Adrenal gland (tissue), 12 donors: ENCODE measurements around the gene SVOP. TPM values are rescaled to one million over a fixed set of nuclear protein-coding genes. Genes with fewer than 3 reads are reported as not detected.
A peak's percentile ranks its signal among the peaks of the same experiment; 100 is the strongest.
"Not testable (repeated sequence)": the region's sequence is repeated elsewhere in the genome, so short reads cannot be mapped to it uniquely, and the experiment has no call there.

ENCODE experiments used
- DNase-seq, 7 donors: peaks; one replicate each; pipeline ENCODE4 v3.0.0-alpha.2; 2019 to 2020
- H3K27ac ChIP-seq, 5 donors: fragments of 200-600 bp; sonication (generic) in 4 of 5; 1 replicate in 3 of 5; 2 replicates in 2 of 5; pipeline versions ENCODE4 v1.5.1 to v1.8.0; 2016 to 2020; ENCODE audit warnings: mild to moderate bottlenecking in 1 of 5
- H3K27me3 ChIP-seq: fragments of 200-600 bp; 2 replicates; pipeline ENCODE4 v1.8.0; 2021
- H3K36me3 ChIP-seq, 2 donors: fragments of 200-600 bp; replicated peaks in 1 of 2; 1 replicate in 1 of 2; 2 replicates in 1 of 2; pipeline versions ENCODE4 v1.5.1 to v1.8.0; 2018 to 2022
- H3K4me1 ChIP-seq, 2 donors: fragments of 200-600 bp; replicated peaks in 1 of 2; 1 replicate in 1 of 2; 2 replicates in 1 of 2; pipeline versions ENCODE4 v1.5.1 to v1.8.0; 2018 to 2021
- H3K4me3 ChIP-seq, 4 donors: fragments of 200-600 bp; sonication (generic) in 3 of 4; one replicate each; pipeline ENCODE4 v1.5.1; 2016 to 2018
- H3K9me3 ChIP-seq, 3 donors: fragments of 200-600 bp; sonication (generic) in 1 of 3; replicated peaks in 1 of 3; 1 replicate in 2 of 3; 2 replicates in 1 of 3; pipeline versions ENCODE4 v1.5.1 to v1.8.0; 2016 to 2021
- POLR2A ChIP-seq, 2 donors: fragments of 450-650 bp; IDR thresholded peaks; one replicate each; pipeline ENCODE4 v1.6.1; 2017; ENCODE audit warnings: antibody characterized with exemption in 2 of 2, mild to moderate bottlenecking in 2 of 2, moderate library complexity in 1 of 2
- WGBS, 4 donors: extraction: QIAGEN DNeasy Blood & Tissue Kit in 2 of 4; methylation state at CpG; one replicate each; pipeline versions ENCODE4 v1.1.5 to v1.1.7; 2013 to 2017; 5-methylcytosine and 5-hydroxymethylcytosine counted together
- intact Hi-C, 2 donors: fragments of 100-400 bp; cut with DNase I; formaldehyde crosslinking; loops; one replicate each; pipeline versions ENCODE4 v1.14.1 to v1.15.0; 2022 to 2023
- polyA plus RNA-seq, 3 donors: library from polyadenylated mRNA; stranded (reverse); fragments of 200-250 nt in 2 of 3; fragments of 350-450 nt in 1 of 3; fragmentation: Illumina TruSeq in 1 of 3; extraction: RNeasy Lipid Tissue Mini Kit (QIAGEN cat#74804) in 1 of 3; gene quantifications; one replicate each; pipeline ENCODE4 v1.2.3, GENCODE V29; 2013 to 2014
- total RNA-seq, 9 donors: library from RNA; depleted of rRNA in 4 of 9; stranded (reverse); fragments of >200 nt in 4 of 9; fragments of 120-200 nt in 1 of 9; fragmentation: NEBNext Ultra II Directional in 1 of 9; extraction: Animal tissue kit (Norgen Biotek cat#: 25700) in 1 of 9; gene quantifications; one replicate each; pipeline versions ENCODE4 v1.1.0 to v1.2.4, GENCODE V29; 2013 to 2023
- TF ChIP-seq, protein P1 (sequence below), 6 experiments: fragments of 450-650 bp in 4 of 6; fragments of 200-600 bp in 2 of 6; sonication (generic) in 1 of 6; IDR thresholded peaks; 1 replicate in 5 of 6; 2 replicates in 1 of 6; pipeline versions ENCODE4 v1.5.1 to v1.8.0; 2016 to 2021; ENCODE audit warnings: antibody characterized with exemption in 6 of 6, mild to moderate bottlenecking in 2 of 6, moderate library complexity in 1 of 6
- donor health status: healthy with polysubstance abuse.
- donor health status: Bipolar disorder and iron deficiency.
- donor health status: DM: yes; HTN: yes; CAD: no.
- donor health status: DM: no; HTN: no; CAD: no.
- donor health status: DM: no; HTN: no; CAD: no.
- donor health status: DM: yes; HTN: yes; CAD: no.

The SVOP gene
- total and polyA plus RNA-seq, 12 donors: 0.08 to 2.6 (median 0.98) TPM; not detected in 4

DNA sequence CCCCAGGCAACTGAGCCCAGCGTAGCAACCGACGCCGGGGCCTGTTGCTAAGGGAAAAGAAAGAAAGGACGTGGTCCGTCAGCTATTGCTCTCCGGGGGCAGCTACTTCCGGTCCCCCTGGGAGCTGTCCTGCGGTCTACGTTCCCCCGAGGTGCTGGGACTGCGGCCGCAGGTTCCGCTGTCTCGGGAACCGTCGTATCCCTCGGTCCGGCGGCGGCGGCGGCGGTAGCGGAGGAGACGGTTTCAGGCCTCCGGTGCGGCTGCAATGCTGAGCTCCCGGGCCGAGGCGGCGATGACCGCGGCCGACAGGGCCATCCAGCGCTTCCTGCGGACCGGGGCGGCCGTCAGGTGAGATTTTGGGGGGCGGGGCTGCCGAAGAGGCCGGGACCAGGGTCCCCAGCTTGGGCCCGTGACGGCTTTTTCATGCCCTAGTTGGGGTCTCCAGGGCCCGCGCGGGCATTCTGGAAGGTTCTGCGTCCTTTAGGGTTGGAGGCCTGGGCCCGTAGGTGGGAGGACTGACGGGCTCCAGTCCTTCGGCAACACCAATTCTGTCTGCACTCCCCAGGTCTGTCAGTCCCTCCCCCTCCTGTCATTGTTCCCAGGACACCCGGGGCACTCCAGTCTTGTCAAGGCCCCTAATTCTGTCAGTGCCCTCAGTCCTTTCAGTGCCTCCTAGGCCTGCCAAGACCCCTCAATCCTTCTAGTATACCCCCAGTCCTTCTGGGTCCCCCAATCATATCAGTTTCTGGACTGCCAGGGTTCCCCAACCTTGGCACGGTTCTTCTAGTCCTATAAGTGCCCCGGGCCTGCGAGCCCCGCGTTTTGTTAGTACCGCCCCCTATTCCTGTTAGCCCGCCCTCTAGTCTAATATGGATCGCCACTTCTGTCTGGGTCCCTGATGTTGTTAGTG lies 31.8 kb upstream of the SVOP start, which contains the start of gene USP30:
Gene USP30, plus strand, starts transcription at position 163 of the 910 bp plus-strand sequence. Its CDS starts 103 bp downstream, at position 266.
- DNase-seq: peak; percentile 82 to 93 (median 86)
- WGBS, 4 donors: 0 to 2% (median 1%) methylated on average over 9 to 61 of the region's 61 CpGs
- H3K27ac ChIP-seq: peak within 1 kb of the TSS; percentile 57 to 92 (median 80)
- peak; percentile 38 to 74 for TF ChIP-seq POLR2A (IDR thresholded peaks at IDR 0.05)
- TF ChIP-seq, protein P1, sequence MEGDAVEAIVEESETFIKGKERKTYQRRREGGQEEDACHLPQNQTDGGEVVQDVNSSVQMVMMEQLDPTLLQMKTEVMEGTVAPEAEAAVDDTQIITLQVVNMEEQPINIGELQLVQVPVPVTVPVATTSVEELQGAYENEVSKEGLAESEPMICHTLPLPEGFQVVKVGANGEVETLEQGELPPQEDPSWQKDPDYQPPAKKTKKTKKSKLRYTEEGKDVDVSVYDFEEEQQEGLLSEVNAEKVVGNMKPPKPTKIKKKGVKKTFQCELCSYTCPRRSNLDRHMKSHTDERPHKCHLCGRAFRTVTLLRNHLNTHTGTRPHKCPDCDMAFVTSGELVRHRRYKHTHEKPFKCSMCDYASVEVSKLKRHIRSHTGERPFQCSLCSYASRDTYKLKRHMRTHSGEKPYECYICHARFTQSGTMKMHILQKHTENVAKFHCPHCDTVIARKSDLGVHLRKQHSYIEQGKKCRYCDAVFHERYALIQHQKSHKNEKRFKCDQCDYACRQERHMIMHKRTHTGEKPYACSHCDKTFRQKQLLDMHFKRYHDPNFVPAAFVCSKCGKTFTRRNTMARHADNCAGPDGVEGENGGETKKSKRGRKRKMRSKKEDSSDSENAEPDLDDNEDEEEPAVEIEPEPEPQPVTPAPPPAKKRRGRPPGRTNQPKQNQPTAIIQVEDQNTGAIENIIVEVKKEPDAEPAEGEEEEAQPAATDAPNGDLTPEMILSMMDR (IDR thresholded peaks at IDR 0.05): peak in 1 of 6 experiments; percentile 26
- H3K36me3 ChIP-seq: no peaks in the 10 kb centered on the region
- no peaks in the 10 kb centered on the region for H3K9me3 ChIP-seq
- peaks cover 13 to 21% of the 10 kb centered on the region in 2 donors for H3K4me1 ChIP-seq
- intact Hi-C loops: no loop called here
- peak within 1 kb of the TSS; percentile 60 to 89 (median 68) for H3K4me3 ChIP-seq
- no peaks in the 10 kb centered on the region for H3K27me3 ChIP-seq

DNA sequence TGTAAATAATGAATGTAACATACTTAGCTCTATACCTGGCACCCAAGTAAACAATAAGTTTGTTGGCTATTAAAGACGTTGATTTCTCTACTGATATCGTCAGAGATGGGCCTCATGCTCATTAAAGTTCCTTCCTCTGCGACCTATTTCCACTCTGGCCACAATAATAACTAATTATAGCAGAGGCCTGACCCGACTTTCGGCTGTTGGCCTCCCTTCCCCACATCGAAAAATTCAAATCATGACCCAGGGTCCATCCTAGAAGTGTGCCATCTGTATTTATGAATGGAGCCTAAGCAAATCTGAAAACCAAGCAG lies 31.2 kb upstream of the SVOP start:
- 4 to 8% (median 6%) methylated on average over 6 of the region's 6 CpGs for WGBS, 4 donors

DNA sequence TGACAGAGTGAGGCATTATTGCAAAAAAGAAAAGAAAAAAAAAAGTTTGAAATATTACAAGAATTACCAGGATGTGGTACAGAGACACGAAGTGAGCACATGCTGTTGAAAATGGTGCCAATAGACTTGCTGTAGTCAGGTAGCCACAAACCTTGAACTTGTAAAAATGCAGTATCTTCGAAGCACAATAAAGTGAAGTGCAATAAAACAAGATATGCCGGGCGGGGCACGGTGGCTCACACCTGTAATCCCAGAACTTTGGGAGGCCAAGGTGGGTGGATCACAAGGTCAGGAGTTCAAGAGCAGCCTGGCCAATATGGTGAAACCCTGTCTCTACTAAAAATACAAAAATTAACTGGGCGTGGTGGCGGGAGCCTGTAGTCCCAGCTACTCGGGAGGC lies 28.9 kb upstream of the SVOP start:
- H3K4me3 ChIP-seq, H3K27me3 ChIP-seq, H3K36me3 ChIP-seq, intact Hi-C loops, H3K27ac ChIP-seq, H3K9me3 ChIP-seq, DNase-seq: not testable (repeated sequence)
- WGBS, 4 donors: 70 to 79% (median 75%) methylated on average over 8 of the region's 8 CpGs
- peaks cover 13 to 21% of the 10 kb centered on the region in 2 donors for H3K4me1 ChIP-seq

More for the DNA sequence above, 31.2 kb upstream of the SVOP start:
- TF ChIP-seq POLR2A (IDR thresholded peaks at IDR 0.05): no peak
- TF ChIP-seq, protein P1 (IDR thresholded peaks at IDR 0.05): no peak
- intact Hi-C loops: no loop called here
- DNase-seq: no peak
- Histone ChIP-seq H3K27ac (peak overlapping the region in 3 of 5 donors; percentile 57 to 92 (median 85)), H3K27me3 (no peaks in the 10 kb centered on the region), H3K4me1 (peaks cover 13 to 21% of the 10 kb centered on the region in 2 donors), H3K36me3 (no peaks in the 10 kb centered on the region), H3K4me3 (peak overlapping the region; percentile 60 to 89 (median 68)), H3K9me3 (no peaks in the 10 kb centered on the region)

DNA sequence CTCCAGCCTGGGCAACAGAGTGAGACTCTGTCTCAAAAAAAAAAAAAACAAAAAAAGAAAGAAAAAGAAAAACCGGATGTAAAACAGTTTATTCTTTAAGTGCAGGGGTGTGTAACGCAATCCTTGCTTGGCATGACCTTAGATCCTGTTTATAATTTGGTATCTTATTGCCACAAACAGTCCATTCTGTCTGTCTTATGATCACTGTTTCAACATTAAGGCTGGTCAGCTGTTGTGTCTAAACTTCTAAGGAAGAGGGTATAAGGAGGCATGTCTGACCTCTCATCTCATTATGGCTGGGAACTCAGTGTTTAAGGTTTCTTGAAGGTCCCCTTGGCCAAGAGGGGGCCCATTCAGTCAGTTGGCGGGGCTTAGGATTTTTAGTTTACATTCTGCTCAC lies 27.8 kb upstream of the SVOP start:
- WGBS, 4 donors: 65 to 80% (median 67%) methylated on average over 3 of the region's 3 CpGs
- peaks cover 6 to 11% of the 10 kb centered on the region in 2 donors for H3K4me1 ChIP-seq
- DNase-seq, H3K4me3 ChIP-seq, intact Hi-C loops, H3K27me3 ChIP-seq, H3K36me3 ChIP-seq, H3K9me3 ChIP-seq, H3K27ac ChIP-seq: not testable (repeated sequence)

DNA sequence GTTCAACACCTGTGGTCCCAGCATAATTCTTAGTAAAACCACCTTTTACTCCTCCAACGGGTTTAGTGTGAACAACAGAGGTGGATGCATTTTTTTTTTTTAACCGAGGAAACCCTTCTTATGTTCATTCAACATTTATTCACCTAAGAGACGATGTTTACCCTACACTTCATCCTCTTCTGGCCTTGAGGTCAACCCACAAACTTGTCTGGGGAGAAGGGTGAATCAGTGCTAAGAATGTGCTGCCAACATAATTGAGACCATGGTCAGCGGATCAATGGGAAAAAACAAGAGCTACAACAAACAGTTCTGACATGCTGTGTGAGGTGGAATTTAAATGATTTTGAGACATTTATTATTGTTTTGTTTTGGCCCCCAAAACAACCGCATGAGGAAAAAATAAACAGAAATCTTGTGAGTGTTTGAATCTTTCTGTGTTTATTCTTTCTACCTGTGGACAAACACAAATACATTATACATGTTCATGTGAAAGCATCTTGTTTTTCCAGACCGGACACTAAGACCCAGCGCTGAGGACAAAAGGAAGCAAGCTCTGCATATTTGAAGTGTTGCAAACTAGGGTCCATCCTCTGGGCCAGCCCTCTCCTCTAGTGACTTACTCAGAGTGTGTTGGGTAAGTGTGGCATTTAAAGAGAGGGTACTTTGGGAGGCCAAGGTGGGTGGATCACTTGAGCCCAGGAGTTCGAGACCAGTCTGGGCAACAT lies 26.4 kb upstream of the SVOP start:
- H3K27ac ChIP-seq: no peak overlapping the region
- 65 to 72% (median 70%) methylated on average over 8 of the region's 8 CpGs for WGBS, 4 donors
- no peak overlapping the region for H3K4me3 ChIP-seq
- intact Hi-C loops: no loop called here
- no peak for DNase-seq
- no peaks in the 10 kb centered on the region for H3K27me3 ChIP-seq
- no peaks in the 10 kb centered on the region for H3K36me3 ChIP-seq
- TF ChIP-seq, protein P1 (IDR thresholded peaks at IDR 0.05): no peak
- no peak for TF ChIP-seq POLR2A (IDR thresholded peaks at IDR 0.05)
- no peaks in the 10 kb centered on the region for H3K9me3 ChIP-seq
- peaks cover 0 to 5% of the 10 kb centered on the region in 2 donors for H3K4me1 ChIP-seq
